Body of pancreas (tissue), 4 donors: ENCODE data around the gene RBMS3. TPM values are rescaled to one million over a fixed set of nuclear protein-coding genes. Genes with fewer than 3 reads are reported as not detected.

Experiments
- ATAC-seq: fragments of 150-250 bp; one replicate; pipeline ENCODE4 v1.9.1; 2016
- DNase-seq, 4 donors: peaks; one replicate each; pipeline ENCODE4 v3.0.0-alpha.2; 2019
- H3K27ac ChIP-seq, 4 donors: fragments of 200-600 bp; sonication (generic); 1 replicate in 3 of 4; 2 replicates in 1 of 4; pipeline versions ENCODE4 v1.5.1 to v1.6.1; 2016 to 2019; ENCODE audit warnings: mild to moderate bottlenecking in 1 of 4, mixed read lengths in 1 of 4, moderate library complexity in 1 of 4
- H3K27me3 ChIP-seq, 2 donors: fragments of 200-600 bp; sonication (generic); one replicate each; pipeline ENCODE4 v1.6.0; 2016; ENCODE audit warnings: mild to moderate bottlenecking in 1 of 2
- H3K36me3 ChIP-seq, 2 donors: fragments of 200-600 bp; sonication (generic); replicated peaks in 1 of 2; 2 replicates each; pipeline ENCODE4 v1.5.1; 2016; ENCODE audit warnings: low read depth in 2 of 2; ENCODE audit not compliant: insufficient read depth in 1 of 2
- H3K4me1 ChIP-seq: fragments of 200-600 bp; sonication (generic); one replicate; pipeline ENCODE4 v1.6.0; 2016
- H3K4me3 ChIP-seq, 2 donors: fragments of 200-600 bp; sonication (generic); 1 replicate in 1 of 2; 2 replicates in 1 of 2; pipeline ENCODE4 v1.5.1; 2016 to 2019
- H3K9me3 ChIP-seq, 3 donors: fragments of 200-600 bp; sonication (generic); 1 replicate in 2 of 3; 2 replicates in 1 of 3; pipeline ENCODE4 v1.5.1; 2016
- POLR2A ChIP-seq, 3 donors: fragments of 450-650 bp; IDR thresholded peaks; one replicate each; pipeline ENCODE4 v1.6.1; 2016; ENCODE audit warnings: antibody characterized with exemption in 3 of 3, mild to moderate bottlenecking in 2 of 3
- WGBS, 2 donors: methylation state at CpG; one replicate each; pipeline ENCODE4 v1.1.5; 2017; 5-methylcytosine and 5-hydroxymethylcytosine counted together
- intact Hi-C: fragments of 100-400 bp; cut with DNase I; formaldehyde crosslinking; loops from one replicate; pipeline ENCODE4 v1.15.1; 2023
- total RNA-seq, 2 donors: library from RNA; depleted of rRNA; stranded (reverse); fragments of >200 nt; gene quantifications; one replicate each; pipeline ENCODE4 v1.1.0, GENCODE V29; 2016
- TF ChIP-seq, protein P1 (sequence below), 7 experiments: fragments of 450-650 bp in 4 of 7; fragments of 200-600 bp in 3 of 7; sonication (generic) in 3 of 7; IDR thresholded peaks; one replicate each; pipeline ENCODE4 v1.5.1; 2016 to 2019; ENCODE audit warnings: antibody characterized with exemption in 7 of 7

The RBMS3 gene
- total RNA-seq, 2 donors from 2014 or later = 17.4 to 29.7 TPM

DNA sequence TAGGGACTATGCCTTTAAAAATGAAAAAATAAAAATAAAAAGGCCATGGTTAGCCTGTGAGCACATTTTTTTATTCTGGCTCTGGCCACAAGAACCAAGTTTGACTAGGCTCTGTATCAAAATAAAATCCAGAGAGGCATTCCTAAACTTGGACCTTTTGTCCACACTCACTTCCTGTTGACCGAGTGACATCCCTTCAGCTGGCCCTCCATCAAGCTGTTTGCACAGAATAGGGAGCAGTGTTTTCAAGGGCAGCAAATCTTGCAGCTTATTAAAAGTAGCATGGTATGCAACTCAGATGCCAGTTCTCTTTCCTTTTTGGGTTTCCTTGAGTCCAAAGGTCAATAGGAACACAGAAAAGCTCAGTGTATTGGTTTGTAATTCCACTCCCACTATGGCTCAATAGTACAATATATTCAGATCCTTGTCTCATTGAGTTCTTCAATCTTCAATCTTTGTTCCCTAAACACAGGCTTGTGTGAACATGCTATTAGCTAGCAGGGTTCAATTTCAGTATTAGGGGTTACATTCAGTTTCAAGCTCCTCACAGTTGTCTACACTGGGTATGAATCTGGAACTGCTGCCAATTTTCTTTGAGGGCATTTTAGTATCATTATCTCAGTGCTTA is 244.5 kb downstream of the RBMS3 start:
- H3K4me1 ChIP-seq = peaks cover 8% of the 10 kb centered on the region
- ATAC-seq = peak; percentile 79
- intact Hi-C loops = no loop called here
- DNase-seq = peak; percentile 16 to 62 (median 42)
- no peaks in the 10 kb centered on the region for H3K27me3 ChIP-seq
- no peaks in the 10 kb centered on the region for H3K36me3 ChIP-seq
- no peak for TF ChIP-seq POLR2A (IDR thresholded peaks at IDR 0.05)
- no peak overlapping the region for H3K4me3 ChIP-seq
- WGBS, 2 donors = 4 to 8% methylated on average over 1 of the region's 1 CpG
- H3K9me3 ChIP-seq = no peaks in the 10 kb centered on the region
- H3K27ac ChIP-seq = peak overlapping the region in 2 of 4 donors; percentile 15 to 50

DNA sequence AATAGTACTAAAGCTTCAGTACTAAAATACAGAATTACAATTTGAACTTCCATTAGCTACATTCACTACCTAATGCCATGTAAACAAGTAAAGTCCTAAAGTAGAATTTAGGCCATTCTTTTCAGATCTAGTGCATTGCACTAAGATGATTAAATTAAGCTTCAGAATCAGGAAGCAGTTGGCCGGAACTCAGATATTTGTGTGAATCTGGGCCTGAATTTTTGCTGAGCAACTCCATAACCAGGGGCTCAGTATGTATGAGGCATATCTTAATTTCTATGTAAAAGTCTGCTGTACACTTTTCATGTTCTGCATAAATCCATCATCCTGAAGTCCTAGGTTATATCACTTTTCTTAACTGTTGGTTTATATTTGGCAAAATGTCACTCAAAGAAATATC is 246.4 kb downstream of the RBMS3 start:
- Histone ChIP-seq H3K9me3 (no peaks in the 10 kb centered on the region), H3K27me3 (no peaks in the 10 kb centered on the region), H3K4me1 (peaks cover 8% of the 10 kb centered on the region), H3K4me3 (no peak overlapping the region), H3K27ac (no peak overlapping the region), H3K36me3 (no peaks in the 10 kb centered on the region)
- DNase-seq (no peak), ATAC-seq (no peak)
- TF ChIP-seq, protein P1, sequence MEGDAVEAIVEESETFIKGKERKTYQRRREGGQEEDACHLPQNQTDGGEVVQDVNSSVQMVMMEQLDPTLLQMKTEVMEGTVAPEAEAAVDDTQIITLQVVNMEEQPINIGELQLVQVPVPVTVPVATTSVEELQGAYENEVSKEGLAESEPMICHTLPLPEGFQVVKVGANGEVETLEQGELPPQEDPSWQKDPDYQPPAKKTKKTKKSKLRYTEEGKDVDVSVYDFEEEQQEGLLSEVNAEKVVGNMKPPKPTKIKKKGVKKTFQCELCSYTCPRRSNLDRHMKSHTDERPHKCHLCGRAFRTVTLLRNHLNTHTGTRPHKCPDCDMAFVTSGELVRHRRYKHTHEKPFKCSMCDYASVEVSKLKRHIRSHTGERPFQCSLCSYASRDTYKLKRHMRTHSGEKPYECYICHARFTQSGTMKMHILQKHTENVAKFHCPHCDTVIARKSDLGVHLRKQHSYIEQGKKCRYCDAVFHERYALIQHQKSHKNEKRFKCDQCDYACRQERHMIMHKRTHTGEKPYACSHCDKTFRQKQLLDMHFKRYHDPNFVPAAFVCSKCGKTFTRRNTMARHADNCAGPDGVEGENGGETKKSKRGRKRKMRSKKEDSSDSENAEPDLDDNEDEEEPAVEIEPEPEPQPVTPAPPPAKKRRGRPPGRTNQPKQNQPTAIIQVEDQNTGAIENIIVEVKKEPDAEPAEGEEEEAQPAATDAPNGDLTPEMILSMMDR (IDR thresholded peaks at IDR 0.05) = no peak
- no peak for TF ChIP-seq POLR2A (IDR thresholded peaks at IDR 0.05)
- intact Hi-C loops = no loop called here
- 62 to 73% methylated on average over 1 of the region's 1 CpG for WGBS, 2 donors

DNA sequence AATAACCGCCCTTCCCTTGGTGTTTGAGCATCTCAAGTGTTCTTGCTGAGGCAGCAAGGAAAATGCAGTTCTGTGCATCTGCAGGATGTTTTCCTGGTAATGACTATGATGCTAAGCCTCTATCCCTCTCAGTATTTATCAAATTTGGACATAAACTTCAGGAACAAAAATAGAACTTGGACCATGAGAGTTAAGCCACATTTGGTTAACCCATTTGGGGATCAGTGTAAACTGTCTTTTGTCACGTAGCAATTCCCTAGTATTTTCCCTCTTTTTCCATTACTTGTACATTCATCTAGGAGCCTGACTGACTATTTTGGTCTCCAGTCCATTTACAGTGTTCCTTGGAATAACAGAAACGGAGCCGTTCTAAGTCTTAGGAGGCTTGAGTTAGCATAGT is 250.8 kb downstream of the RBMS3 start:
- Histone ChIP-seq H3K36me3 (no peaks in the 10 kb centered on the region), H3K4me1 (no peaks in the 10 kb centered on the region), H3K27ac (no peak overlapping the region), H3K27me3 (no peaks in the 10 kb centered on the region), H3K9me3 (no peaks in the 10 kb centered on the region), H3K4me3 (no peak overlapping the region)
- intact Hi-C loops = no loop called here
- DNase-seq (no peak), ATAC-seq (no peak)
- TF ChIP-seq, protein P1 (IDR thresholded peaks at IDR 0.05) = no peak
- TF ChIP-seq POLR2A (IDR thresholded peaks at IDR 0.05) = no peak
- whole genome bisulfite sequencing, 2 donors = 43 to 50% methylated on average over 4 of the region's 4 CpGs

DNA sequence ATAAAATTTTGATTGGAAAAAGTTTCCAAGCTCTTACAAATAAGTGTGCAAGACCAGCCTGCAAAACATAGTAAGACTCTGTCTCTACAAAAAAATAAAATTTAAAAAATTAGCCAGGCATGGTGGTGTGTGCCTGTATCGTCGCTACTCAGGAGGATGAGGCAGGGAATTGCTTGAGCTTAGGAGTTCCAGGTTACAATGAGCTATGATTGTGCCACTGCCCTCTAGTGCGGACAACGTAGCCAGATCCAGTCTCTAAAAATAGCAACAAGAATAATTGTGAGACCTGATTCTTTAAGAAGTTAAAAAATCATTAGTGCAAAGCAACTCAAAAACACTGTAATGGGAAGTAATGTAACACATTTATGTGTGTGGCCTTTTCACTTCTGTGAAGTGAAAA is 251.6 kb downstream of the RBMS3 start:
- TF ChIP-seq, protein P1 (IDR thresholded peaks at IDR 0.05) = no peak
- TF ChIP-seq POLR2A (IDR thresholded peaks at IDR 0.05) = no peak

DNA sequence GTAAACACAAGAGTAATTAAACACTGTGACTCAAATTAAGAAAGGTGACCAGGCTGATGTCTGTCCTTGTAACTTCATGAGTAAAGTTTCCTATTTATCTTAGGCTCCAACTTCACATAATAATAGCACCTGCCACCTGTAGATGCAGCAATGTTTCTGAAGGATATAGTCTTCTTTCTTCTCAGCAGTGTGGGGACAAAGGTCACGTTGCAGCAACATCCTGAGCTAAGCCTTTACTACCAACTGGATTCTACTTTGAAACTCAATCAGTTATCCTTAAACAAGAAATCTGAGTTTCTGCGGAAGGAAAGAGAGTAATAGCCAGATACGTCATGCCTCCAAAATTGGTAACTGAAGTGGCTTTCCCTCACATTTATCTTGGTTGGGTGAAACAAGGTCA is 253.1 kb downstream of the RBMS3 start:
- DNase-seq (no peak), ATAC-seq (no peak)
- Histone ChIP-seq H3K4me3 (no peak overlapping the region), H3K9me3 (no peaks in the 10 kb centered on the region), H3K27ac (no peak overlapping the region), H3K27me3 (no peaks in the 10 kb centered on the region), H3K4me1 (no peaks in the 10 kb centered on the region), H3K36me3 (no peaks in the 10 kb centered on the region)
- intact Hi-C loops = no loop called here
- TF ChIP-seq POLR2A (IDR thresholded peaks at IDR 0.05) = no peak
- TF ChIP-seq, protein P1 (IDR thresholded peaks at IDR 0.05) = no peak
- 66 to 67% methylated on average over 3 of the region's 3 CpGs for WGBS, 2 donors

More for the DNA sequence above, 251.6 kb downstream of the RBMS3 start:
- no peak overlapping the region for H3K4me3 ChIP-seq
- intact Hi-C loops = no loop called here
- no peak for ATAC-seq
- H3K27ac ChIP-seq = no peak overlapping the region
- H3K4me1 ChIP-seq = no peaks in the 10 kb centered on the region
- no peak for DNase-seq
- H3K9me3 ChIP-seq = no peaks in the 10 kb centered on the region
- no peaks in the 10 kb centered on the region for H3K36me3 ChIP-seq
- no peaks in the 10 kb centered on the region for H3K27me3 ChIP-seq
- WGBS, 2 donors = 71 to 76% methylated on average over 4 of the region's 4 CpGs
